Stimulated activated CD8-positive, alpha-beta memory T cell treated with anti-CD3 and anti-CD28 coated beads, Interleukin-12 subunit alpha, Interleukin-12 subunit beta, amount 100 ng/mL, for 1 hour (primary cell): ENCODE results near the gene PTPRT.

Experiments
- DNase-seq: peaks from one replicate; pipeline ENCODE4 v3.0.0-alpha.2; 2020; ENCODE audit warnings: low read depth

The PTPRT gene

GRCh38 chr20:43022568-43022967, 167.1 kb downstream of the PTPRT start:
- no peak for DNase-seq

- DNase-seq: no peak
Observed at GRCh38 chr20:43022081-43022480, 167.6 kb downstream of the PTPRT start.

- DNase-seq: no peak
Observed at GRCh38 chr20:43017241-43018030, 172.3 kb downstream of the PTPRT start.

- DNase-seq: no peak
Observed at GRCh38 chr20:43016257-43016656, 173.4 kb downstream of the PTPRT start.

- no peak for DNase-seq
Observed at GRCh38 chr20:43015566-43015965, 174.1 kb downstream of the PTPRT start.

GRCh38 chr20:43014206-43014605, 175.5 kb downstream of the PTPRT start:
- no peak for DNase-seq

- no peak for DNase-seq
Observed at GRCh38 chr20:43011491-43011890, 178.2 kb downstream of the PTPRT start.

GRCh38 chr20:43009532-43009931, 180.2 kb downstream of the PTPRT start:
- DNase-seq: no peak

GRCh38 chr20:43007525-43007924, 182.2 kb downstream of the PTPRT start:
- no peak for DNase-seq

GRCh38 chr20:43006651-43007375, 182.9 kb downstream of the PTPRT start:
- DNase-seq: no peak

- no peak for DNase-seq
Observed at GRCh38 chr20:43003318-43003944, 186.3 kb downstream of the PTPRT start.

GRCh38 chr20:42996141-42996540, 193.6 kb downstream of the PTPRT start:
- no peak for DNase-seq

GRCh38 chr20:42988319-42988718, 201.4 kb downstream of the PTPRT start:
- no peak for DNase-seq

GRCh38 chr20:42987376-42988114, 202.2 kb downstream of the PTPRT start:
- DNase-seq: no peak

- DNase-seq: no peak
Observed at GRCh38 chr20:42986143-42986773, 203.4 kb downstream of the PTPRT start.

GRCh38 chr20:42985628-42986027, 204.1 kb downstream of the PTPRT start:
- no peak for DNase-seq

- no peak for DNase-seq
Observed at GRCh38 chr20:42982218-42982617, 207.5 kb downstream of the PTPRT start.

- no peak for DNase-seq
Observed at GRCh38 chr20:42981253-42981652, 208.5 kb downstream of the PTPRT start.

- DNase-seq: no peak
Observed at GRCh38 chr20:42979720-42980119, 210.0 kb downstream of the PTPRT start.

GRCh38 chr20:42978184-42978974, 211.3 kb downstream of the PTPRT start:
- DNase-seq: no peak

GRCh38 chr20:42975974-42976373, 213.7 kb downstream of the PTPRT start:
- DNase-seq: no peak
